Gastroesophageal sphincter (tissue), 3 donors: ENCODE measurements around the gene ADCY2.

Source experiments
- POLR2A ChIP-seq, 2 donors: fragments of 450-650 bp; IDR thresholded peaks; one replicate each; pipeline ENCODE4 v1.6.1; 2017; ENCODE audit warnings: antibody characterized with exemption in 2 of 2, mild to moderate bottlenecking in 2 of 2, moderate library complexity in 1 of 2
- TF ChIP-seq, protein P1 (sequence below), 4 experiments: fragments of 200-600 bp in 2 of 4; fragments of 450-650 bp in 2 of 4; sonication (generic) in 1 of 4; IDR thresholded peaks; one replicate each; pipeline ENCODE4 v1.5.1; 2017 to 2019; ENCODE audit warnings: antibody characterized with exemption in 4 of 4, mild to moderate bottlenecking in 2 of 4, moderate library complexity in 2 of 4

- no peak for TF ChIP-seq POLR2A (IDR thresholded peaks at IDR 0.05)
- TF ChIP-seq, protein P1, sequence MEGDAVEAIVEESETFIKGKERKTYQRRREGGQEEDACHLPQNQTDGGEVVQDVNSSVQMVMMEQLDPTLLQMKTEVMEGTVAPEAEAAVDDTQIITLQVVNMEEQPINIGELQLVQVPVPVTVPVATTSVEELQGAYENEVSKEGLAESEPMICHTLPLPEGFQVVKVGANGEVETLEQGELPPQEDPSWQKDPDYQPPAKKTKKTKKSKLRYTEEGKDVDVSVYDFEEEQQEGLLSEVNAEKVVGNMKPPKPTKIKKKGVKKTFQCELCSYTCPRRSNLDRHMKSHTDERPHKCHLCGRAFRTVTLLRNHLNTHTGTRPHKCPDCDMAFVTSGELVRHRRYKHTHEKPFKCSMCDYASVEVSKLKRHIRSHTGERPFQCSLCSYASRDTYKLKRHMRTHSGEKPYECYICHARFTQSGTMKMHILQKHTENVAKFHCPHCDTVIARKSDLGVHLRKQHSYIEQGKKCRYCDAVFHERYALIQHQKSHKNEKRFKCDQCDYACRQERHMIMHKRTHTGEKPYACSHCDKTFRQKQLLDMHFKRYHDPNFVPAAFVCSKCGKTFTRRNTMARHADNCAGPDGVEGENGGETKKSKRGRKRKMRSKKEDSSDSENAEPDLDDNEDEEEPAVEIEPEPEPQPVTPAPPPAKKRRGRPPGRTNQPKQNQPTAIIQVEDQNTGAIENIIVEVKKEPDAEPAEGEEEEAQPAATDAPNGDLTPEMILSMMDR (IDR thresholded peaks at IDR 0.05) = no peak
Observed at GRCh38 chr5:7501061-7501460, 105.1 kb downstream of the ADCY2 start.
